ENCODE results near the gene CCDC174.

Gene CCDC174

GRCh38 chr3:14674841-14675240 is 23.3 kb downstream of the CCDC174 start, which contains the start of gene C3orf20:
TSS of gene C3orf20 (plus strand) at chr3:14675141. CDS start at chr3:14682714, 7,573 bp downstream.
- no peak within 1 kb of the TSS for H3K4me2 ChIP-seq (ENCODE audit: low read length)
- H3K4me1 ChIP-seq (ENCODE audit: insufficient read depth, low read length, severe bottlenecking) = peaks cover 71% of the 10 kb centered on the region
- peak within 1 kb of the TSS; percentile 91 for H3K27ac ChIP-seq (ENCODE audit: low read depth, low read length, poor library complexity, severe bottlenecking)
- H3K9me2 ChIP-seq (ENCODE audit: low read depth, low read length) = no peaks in the 10 kb centered on the region
- H3K79me2 ChIP-seq (ENCODE audit: insufficient read depth, low read length) = no peaks in the 10 kb centered on the region
- no peaks in the 10 kb centered on the region for H3F3A ChIP-seq (ENCODE audit: insufficient read depth, low read length)
- H3K9ac ChIP-seq (ENCODE audit: low read length) = peak within 1 kb of the TSS; percentile 19; the same call in 1 of the 2 replicates
- no peak for TF ChIP-seq EZH2 (IDR thresholded peaks at IDR 0.05; ENCODE audit: borderline replicate concordance, low read length)
- no peak for TF ChIP-seq CTCF (IDR thresholded peaks at IDR 0.05; ENCODE audit: low read length)
- no peaks in the 10 kb centered on the region for H4K20me1 ChIP-seq (ENCODE audit: insufficient read depth, low read length)
- H3K9me3 ChIP-seq (ENCODE audit: low read length) = peaks cover under 1% of the 10 kb centered on the region; the same call in 1 of the 2 replicates
- peaks cover 35% of the 10 kb centered on the region for H3K36me3 ChIP-seq (ENCODE audit: insufficient read depth, low read length)
- no peaks in the 10 kb centered on the region for H3K27me3 ChIP-seq (ENCODE audit: insufficient read depth, low read length)
- H3K4me3 ChIP-seq (ENCODE audit: low read depth, low read length, poor library complexity, severe bottlenecking) = no peak within 1 kb of the TSS
- H2AFZ ChIP-seq (ENCODE audit: low read length) = no peak within 1 kb of the TSS

- TF ChIP-seq CTCF (IDR thresholded peaks at IDR 0.05; ENCODE audit: low read length) (no peak), EZH2 (IDR thresholded peaks at IDR 0.05; ENCODE audit: borderline replicate concordance, low read length) (no peak)
- Histone ChIP-seq H3K36me3 (ENCODE audit: insufficient read depth, low read length) (peaks cover 20% of the 10 kb centered on the region), H3K27ac (ENCODE audit: low read depth, low read length, poor library complexity, severe bottlenecking) (peak overlapping the region; percentile 91), H3K79me2 (ENCODE audit: insufficient read depth, low read length) (no peaks in the 10 kb centered on the region), H4K20me1 (ENCODE audit: insufficient read depth, low read length) (no peaks in the 10 kb centered on the region), H3K4me2 (ENCODE audit: low read length) (peak overlapping the region; percentile 35; the same call in 1 of the 2 replicates), H3K9me2 (ENCODE audit: low read depth, low read length) (no peaks in the 10 kb centered on the region), H3K27me3 (ENCODE audit: insufficient read depth, low read length) (no peaks in the 10 kb centered on the region), H2AFZ (ENCODE audit: low read length) (no peak overlapping the region), H3K9me3 (ENCODE audit: low read length) (peaks cover 6% of the 10 kb centered on the region; the same call in 1 of the 2 replicates), H3K9ac (ENCODE audit: low read length) (peak overlapping the region; percentile 26; the same call in 1 of the 2 replicates), H3K4me1 (ENCODE audit: insufficient read depth, low read length, severe bottlenecking) (peaks cover 82% of the 10 kb centered on the region), H3K4me3 (ENCODE audit: low read depth, low read length, poor library complexity, severe bottlenecking) (no peak overlapping the region), H3F3A (ENCODE audit: insufficient read depth, low read length) (no peaks in the 10 kb centered on the region)
Observed at GRCh38 chr3:14676881-14677280, 25.3 kb downstream of the CCDC174 start.

GRCh38 chr3:14678015-14678503 is 26.5 kb downstream of the CCDC174 start:
- no peak overlapping the region for H3K4me3 ChIP-seq (ENCODE audit: low read depth, low read length, poor library complexity, severe bottlenecking)
- TF ChIP-seq CTCF (IDR thresholded peaks at IDR 0.05; ENCODE audit: low read length) = no peak
- no peak for TF ChIP-seq EZH2 (IDR thresholded peaks at IDR 0.05; ENCODE audit: borderline replicate concordance, low read length)
- peaks cover 8% of the 10 kb centered on the region; the same call in 1 of the 2 replicates for H3K36me3 ChIP-seq (ENCODE audit: insufficient read depth, low read length)
- H2AFZ ChIP-seq (ENCODE audit: low read length) = no peak overlapping the region
- H3K79me2 ChIP-seq (ENCODE audit: insufficient read depth, low read length) = no peaks in the 10 kb centered on the region
- H3K27me3 ChIP-seq (ENCODE audit: insufficient read depth, low read length) = no peaks in the 10 kb centered on the region
- peaks cover 6% of the 10 kb centered on the region; the same call in 1 of the 2 replicates for H3K9me3 ChIP-seq (ENCODE audit: low read length)
- peaks cover 78% of the 10 kb centered on the region for H3K4me1 ChIP-seq (ENCODE audit: insufficient read depth, low read length, severe bottlenecking)
- peak overlapping the region; percentile 34; the same call in 1 of the 2 replicates for H3K4me2 ChIP-seq (ENCODE audit: low read length)
- peak overlapping the region; percentile 91 for H3K27ac ChIP-seq (ENCODE audit: low read depth, low read length, poor library complexity, severe bottlenecking)
- no peaks in the 10 kb centered on the region for H3K9me2 ChIP-seq (ENCODE audit: low read depth, low read length)
- no peaks in the 10 kb centered on the region for H3F3A ChIP-seq (ENCODE audit: insufficient read depth, low read length)
- peak overlapping the region; percentile 58; the same call in 1 of the 2 replicates for H3K9ac ChIP-seq (ENCODE audit: low read length)
- H4K20me1 ChIP-seq (ENCODE audit: insufficient read depth, low read length) = no peaks in the 10 kb centered on the region
